HG03064 (cell line): ENCODE data around the gene TYMP.

ENCODE experiments used
- ATAC-seq: cut with Tn5 transposase; IDR thresholded peaks from one replicate; pipeline ENCODE4 v1.9.1; 2021; ENCODE audit warnings: low read depth; ENCODE audit not compliant: unreplicated experiment

The TYMP gene

GRCh38 chr22:50485221-50486131 is 44.3 kb downstream of the TYMP start:
- ATAC-seq: no peak

- ATAC-seq: no peak
These were observed 45.6 kb downstream of the TYMP start for GRCh38 chr22:50483977-50484853.

GRCh38 chr22:50483556-50483955 is 46.3 kb downstream of the TYMP start:
- no peak for ATAC-seq

- no peak for ATAC-seq
These were observed 46.7 kb downstream of the TYMP start for GRCh38 chr22:50483106-50483505.

GRCh38 chr22:50482107-50483074 is 47.4 kb downstream of the TYMP start:
- ATAC-seq: no peak

- no peak for ATAC-seq
These were observed 48.2 kb downstream of the TYMP start, which contains the start of gene ADM2 for GRCh38 chr22:50481440-50482106. ADM2 (plus strand) TSS chr22:50481543; CDS start chr22:50481848, 305 bp downstream.

GRCh38 chr22:50481045-50481439 is 48.8 kb downstream of the TYMP start:
- ATAC-seq: no peak

- no peak for ATAC-seq
These were observed 50.1 kb downstream of the TYMP start for GRCh38 chr22:50479721-50480120.

- no peak for ATAC-seq
These were observed 51.9 kb downstream of the TYMP start for GRCh38 chr22:50477923-50478322.

- ATAC-seq: no peak
These were observed 52.9 kb downstream of the TYMP start for GRCh38 chr22:50476868-50477267.
